Measurements from ENCODE around the gene UBR4. TPM values are rescaled to one million over a fixed set of nuclear protein-coding genes. Genes with fewer than 3 reads are reported as not detected.

UBR4 gene
- polyA plus RNA-seq, 1 donor from 2014 or later, result 49.7 TPM

DNA sequence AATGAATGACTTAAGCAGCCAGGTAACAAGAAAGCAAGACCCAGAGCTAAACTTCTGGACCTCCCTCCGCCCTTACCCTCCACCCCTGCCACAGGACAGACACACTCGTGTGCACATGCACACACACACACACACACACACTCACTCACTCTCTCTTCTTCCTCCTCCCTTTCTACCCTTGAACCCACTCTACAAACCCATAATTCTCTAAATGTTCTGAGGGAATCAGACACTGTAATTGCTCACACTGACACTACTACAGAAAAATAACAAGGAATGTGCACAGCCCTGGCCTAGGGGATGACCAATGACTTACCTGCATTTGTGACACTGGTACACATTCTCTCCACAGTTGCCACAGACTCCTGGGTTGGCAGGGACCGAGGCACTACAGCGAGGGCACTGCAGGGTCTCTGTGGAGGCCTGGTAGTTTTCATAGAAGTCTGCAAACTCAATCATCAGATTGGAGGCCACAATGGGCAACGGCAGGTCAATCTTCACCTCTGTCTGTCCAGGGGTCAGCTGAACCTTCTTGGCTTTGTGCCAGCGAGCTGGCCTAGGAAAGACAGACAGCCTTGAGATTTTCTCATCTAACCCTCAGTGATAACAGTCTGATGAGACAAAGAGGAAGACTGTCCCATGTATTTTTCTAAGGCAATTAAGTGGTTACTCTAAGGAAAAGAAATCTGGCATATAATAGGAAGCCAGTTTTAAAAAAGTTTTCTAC, 94.8 kb downstream of the UBR4 start:
- H3K27ac ChIP-seq (ENCODE audit: low read length), result no peak overlapping the region
- no peak overlapping the region for H3K9ac ChIP-seq (ENCODE audit: low read length)
- no peaks in the 10 kb centered on the region for H3F3A ChIP-seq (ENCODE audit: insufficient read depth, low read length, poor library complexity, severe bottlenecking)
- H3K79me2 ChIP-seq (replicated peaks; ENCODE audit: insufficient read depth, low read length), result no peaks in the 10 kb centered on the region
- TF ChIP-seq EP300 (conservative IDR thresholded peaks at IDR 0.05; ENCODE audit: poor library complexity, severe bottlenecking) (no peak), EZH2 (IDR thresholded peaks at IDR 0.05; ENCODE audit: borderline replicate concordance, insufficient read depth, low read length, poor library complexity, severe bottlenecking) (no peak), POLR2AphosphoS5 (IDR thresholded peaks at IDR 0.05) (no peak), TAF1 (IDR thresholded peaks at IDR 0.05; ENCODE audit: low read depth) (no peak), MXI1 (conservative IDR thresholded peaks at IDR 0.05; ENCODE audit: poor library complexity, severe bottlenecking) (no peak)
- TF ChIP-seq, protein P1, sequence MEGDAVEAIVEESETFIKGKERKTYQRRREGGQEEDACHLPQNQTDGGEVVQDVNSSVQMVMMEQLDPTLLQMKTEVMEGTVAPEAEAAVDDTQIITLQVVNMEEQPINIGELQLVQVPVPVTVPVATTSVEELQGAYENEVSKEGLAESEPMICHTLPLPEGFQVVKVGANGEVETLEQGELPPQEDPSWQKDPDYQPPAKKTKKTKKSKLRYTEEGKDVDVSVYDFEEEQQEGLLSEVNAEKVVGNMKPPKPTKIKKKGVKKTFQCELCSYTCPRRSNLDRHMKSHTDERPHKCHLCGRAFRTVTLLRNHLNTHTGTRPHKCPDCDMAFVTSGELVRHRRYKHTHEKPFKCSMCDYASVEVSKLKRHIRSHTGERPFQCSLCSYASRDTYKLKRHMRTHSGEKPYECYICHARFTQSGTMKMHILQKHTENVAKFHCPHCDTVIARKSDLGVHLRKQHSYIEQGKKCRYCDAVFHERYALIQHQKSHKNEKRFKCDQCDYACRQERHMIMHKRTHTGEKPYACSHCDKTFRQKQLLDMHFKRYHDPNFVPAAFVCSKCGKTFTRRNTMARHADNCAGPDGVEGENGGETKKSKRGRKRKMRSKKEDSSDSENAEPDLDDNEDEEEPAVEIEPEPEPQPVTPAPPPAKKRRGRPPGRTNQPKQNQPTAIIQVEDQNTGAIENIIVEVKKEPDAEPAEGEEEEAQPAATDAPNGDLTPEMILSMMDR (IDR thresholded peaks at IDR 0.05; ENCODE audit: poor library complexity, severe bottlenecking), result no peak
- H2AFZ ChIP-seq (ENCODE audit: low read depth, low read length), result no peak overlapping the region
- no peaks in the 10 kb centered on the region for H3K27me3 ChIP-seq (ENCODE audit: insufficient read depth, low read depth, low read length)
- H3K9me3 ChIP-seq (ENCODE audit: low read length), result no peaks in the 10 kb centered on the region
- no peaks in the 10 kb centered on the region for H3K9me2 ChIP-seq (ENCODE audit: insufficient read depth, low read length)
- H3K4me3 ChIP-seq (ENCODE audit: low read length), result no peak overlapping the region
- no peaks in the 10 kb centered on the region for H4K20me1 ChIP-seq (ENCODE audit: insufficient read depth)
- H3K4me2 ChIP-seq (ENCODE audit: low read length), result no peak overlapping the region
- H3K36me3 ChIP-seq (ENCODE audit: insufficient read depth, low read length), result peaks cover 20% of the 10 kb centered on the region

DNA sequence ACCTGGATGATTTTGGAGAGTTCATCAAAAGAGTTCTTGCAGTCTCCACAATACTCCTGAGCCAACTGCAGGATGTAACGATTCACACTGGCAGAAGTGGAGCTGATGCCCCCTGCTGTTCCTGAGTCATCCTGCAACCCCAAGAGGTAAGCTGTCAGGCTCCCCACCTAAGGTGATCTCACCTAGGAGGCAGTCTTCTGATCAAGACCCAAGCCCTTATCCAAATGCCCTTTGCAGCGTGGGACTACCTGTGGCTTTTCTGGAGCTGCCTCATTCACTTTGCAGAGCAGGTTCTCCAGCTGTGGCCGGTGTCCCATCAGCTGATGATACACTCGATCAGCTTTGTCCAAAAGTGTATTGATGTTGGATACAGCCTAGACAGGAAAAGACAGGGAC, 96.4 kb downstream of the UBR4 start:
- no peak overlapping the region for H3K9ac ChIP-seq (ENCODE audit: low read length)
- H3K4me2 ChIP-seq (ENCODE audit: low read length), result no peak overlapping the region
- H3K36me3 ChIP-seq (ENCODE audit: insufficient read depth, low read length), result peaks cover 28% of the 10 kb centered on the region
- no peaks in the 10 kb centered on the region for H3F3A ChIP-seq (ENCODE audit: insufficient read depth, low read length, poor library complexity, severe bottlenecking)
- no peak overlapping the region for H3K4me3 ChIP-seq (ENCODE audit: low read length)
- no peaks in the 10 kb centered on the region for H3K9me3 ChIP-seq (ENCODE audit: low read length)
- H2AFZ ChIP-seq (ENCODE audit: low read depth, low read length), result no peak overlapping the region
- no peaks in the 10 kb centered on the region for H3K79me2 ChIP-seq (replicated peaks; ENCODE audit: insufficient read depth, low read length)
- no peaks in the 10 kb centered on the region for H3K27me3 ChIP-seq (ENCODE audit: insufficient read depth, low read depth, low read length)
- H3K9me2 ChIP-seq (ENCODE audit: insufficient read depth, low read length), result no peaks in the 10 kb centered on the region
- no peaks in the 10 kb centered on the region for H4K20me1 ChIP-seq (ENCODE audit: insufficient read depth)
- no peak overlapping the region for H3K27ac ChIP-seq (ENCODE audit: low read length)
- TF ChIP-seq POLR2AphosphoS5 (IDR thresholded peaks at IDR 0.05) (no peak), SMC3 (conservative IDR thresholded peaks at IDR 0.05; ENCODE audit: poor library complexity) (peak; percentile 72), RAD21 (conservative IDR thresholded peaks at IDR 0.05) (peak; percentile 50), EP300 (conservative IDR thresholded peaks at IDR 0.05; ENCODE audit: poor library complexity, severe bottlenecking) (no peak), REST (IDR thresholded peaks at IDR 0.05; ENCODE audit: borderline replicate concordance) (no peak), TAF1 (IDR thresholded peaks at IDR 0.05; ENCODE audit: low read depth) (no peak), MXI1 (conservative IDR thresholded peaks at IDR 0.05; ENCODE audit: poor library complexity, severe bottlenecking) (no peak), EZH2 (IDR thresholded peaks at IDR 0.05; ENCODE audit: borderline replicate concordance, insufficient read depth, low read length, poor library complexity, severe bottlenecking) (no peak)
- TF ChIP-seq, protein P1 (IDR thresholded peaks at IDR 0.05; ENCODE audit: poor library complexity, severe bottlenecking), result peak; percentile 64
